PC-9 (cell line): ENCODE results near the gene CCDC134. TPM values are rescaled to one million over a fixed set of nuclear protein-coding genes. Genes with fewer than 3 reads are reported as not detected.

Experiments used
- BruUV-seq: library from RNA; stranded (reverse); fragments of 400-500 nt; replicated peaks from 2 replicates; lab custom pipeline; 2021; lab: Mats Ljungman, UMichigan
- CTCF ChIA-PET: fragments of 300-600 bp; sonication (Branson Sonifier 250); formaldehyde crosslinking; loops from one replicate; lab custom pipeline; 2022; ENCODE audit warnings: antibody characterized with exemption; lab: Charles Lee
- POLR2A ChIA-PET: fragments of 300-600 bp; sonication (Branson Sonifier 250); formaldehyde crosslinking; loops from one replicate; lab custom pipeline; 2022; ENCODE audit warnings: antibody characterized with exemption; ENCODE audit not compliant: unreplicated experiment; lab: Charles Lee
- DNase-seq, 2 experiments: peaks; one replicate each; pipeline versions ENCODE4 v3.0.0 to v3.0.0-alpha.2; 2015 to 2022; ENCODE audit warnings: mixed read lengths in 1 of 2
- H2AFZ ChIP-seq: fragments of 200-600 bp; sonication (generic); 2 replicates; pipeline ENCODE4 v1.8.1; 2017; ENCODE audit warnings: antibody characterized with exemption
- H3F3A ChIP-seq: fragments of 200-600 bp; sonication (generic); 2 replicates; pipeline ENCODE4 v1.8.1; 2017; ENCODE audit warnings: antibody characterized with exemption, mild to moderate bottlenecking, low read depth; ENCODE audit not compliant: insufficient read depth
- H3K27ac ChIP-seq: fragments of 200-600 bp; sonication (generic); 2 replicates; pipeline ENCODE4 v1.6.1; 2016; ENCODE audit warnings: mixed run types
- H3K27me3 ChIP-seq: fragments of 200-600 bp; sonication (generic); 2 replicates; pipeline ENCODE4 v1.6.1; 2016; ENCODE audit warnings: low read depth, mixed run types; ENCODE audit not compliant: insufficient read depth
- H3K36me3 ChIP-seq: fragments of 200-600 bp; sonication (generic); 2 replicates; pipeline ENCODE4 v1.6.1; 2016; ENCODE audit warnings: low read depth, mixed run types
- H3K4me1 ChIP-seq: fragments of 200-600 bp; sonication (generic); replicated peaks from 2 replicates; pipeline ENCODE4 v1.6.1; 2016; ENCODE audit warnings: mixed run types; ENCODE audit not compliant: insufficient read depth
- H3K4me2 ChIP-seq: fragments of 200-600 bp; sonication (generic); 2 replicates; pipeline ENCODE4 v1.6.1; 2017; ENCODE audit warnings: mixed run types
- H3K4me3 ChIP-seq: fragments of 200-600 bp; sonication (generic); 2 replicates; pipeline ENCODE4 v1.6.1; 2016; ENCODE audit warnings: mixed run types
- H3K79me2 ChIP-seq: fragments of 200-600 bp; sonication (generic); 2 replicates; pipeline ENCODE4 v1.6.1; 2017; ENCODE audit warnings: low read depth, mixed run types
- H3K9me2 ChIP-seq: fragments of 200-600 bp; sonication (generic); 2 replicates; pipeline ENCODE4 v1.8.1; 2017; ENCODE audit warnings: mild to moderate bottlenecking; ENCODE audit not compliant: insufficient read depth
- H3K9me3 ChIP-seq: fragments of 200-600 bp; sonication (generic); 2 replicates; pipeline ENCODE4 v1.8.1; 2016; ENCODE audit warnings: low read depth; ENCODE audit not compliant: insufficient read depth
- H4K20me1 ChIP-seq: fragments of 200-600 bp; sonication (generic); 2 replicates; pipeline ENCODE4 v1.8.1; 2017; ENCODE audit not compliant: insufficient read depth
- EZH2 ChIP-seq: fragments of 200-600 bp; sonication (generic); IDR thresholded peaks from 2 replicates; pipeline ENCODE4 v1.8.0; 2017; ENCODE audit warnings: antibody characterized with exemption, low read depth
- intact Hi-C: fragments of 100-400 bp; cut with micrococcal nuclease; formaldehyde crosslinking; loops from one replicate; pipeline ENCODE4 v1.10.0; 2022; ENCODE audit not compliant: unreplicated experiment
- total RNA-seq: library from RNA; stranded (reverse); gene quantifications from 2 replicates; pipeline ENCODE4 v1.2.3, GENCODE V29; 2021
- TF ChIP-seq, protein P1 (sequence below): fragments of 200-600 bp; sonication (generic); conservative IDR thresholded peaks from 2 replicates; pipeline ENCODE4 v1.6.1; 2017; ENCODE audit warnings: mixed run types, antibody characterized with exemption, mild to moderate bottlenecking, moderate library complexity

Gene CCDC134
- total RNA-seq, 1 experiment from 2014 or later: 29.0 TPM

DNA sequence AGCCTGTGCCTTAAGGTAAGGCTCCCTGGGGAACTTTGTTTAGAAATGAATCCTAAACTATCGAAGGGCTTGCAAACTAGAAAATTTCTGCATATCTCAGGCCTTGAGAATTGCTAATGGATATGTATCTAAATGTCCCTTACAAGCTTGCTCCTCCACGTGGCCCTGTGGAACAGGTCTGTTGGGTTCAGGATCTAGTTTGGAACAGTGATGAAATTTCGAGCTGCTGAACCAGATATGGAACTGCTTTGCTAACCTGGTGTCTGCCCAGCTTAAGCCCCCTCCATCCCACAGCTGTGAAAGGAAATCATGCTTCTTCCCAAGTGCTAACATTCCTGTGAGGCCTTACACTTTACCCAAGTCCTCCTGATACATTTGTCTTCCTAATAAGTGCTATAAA lies 44.0 kb downstream of the CCDC134 start:
- H3K9me3 ChIP-seq: no peaks in the 10 kb centered on the region
- peaks cover 71% of the 10 kb centered on the region for H3F3A ChIP-seq
- H3K4me1 ChIP-seq: peaks cover 94% of the 10 kb centered on the region
- TF ChIP-seq, protein P1, sequence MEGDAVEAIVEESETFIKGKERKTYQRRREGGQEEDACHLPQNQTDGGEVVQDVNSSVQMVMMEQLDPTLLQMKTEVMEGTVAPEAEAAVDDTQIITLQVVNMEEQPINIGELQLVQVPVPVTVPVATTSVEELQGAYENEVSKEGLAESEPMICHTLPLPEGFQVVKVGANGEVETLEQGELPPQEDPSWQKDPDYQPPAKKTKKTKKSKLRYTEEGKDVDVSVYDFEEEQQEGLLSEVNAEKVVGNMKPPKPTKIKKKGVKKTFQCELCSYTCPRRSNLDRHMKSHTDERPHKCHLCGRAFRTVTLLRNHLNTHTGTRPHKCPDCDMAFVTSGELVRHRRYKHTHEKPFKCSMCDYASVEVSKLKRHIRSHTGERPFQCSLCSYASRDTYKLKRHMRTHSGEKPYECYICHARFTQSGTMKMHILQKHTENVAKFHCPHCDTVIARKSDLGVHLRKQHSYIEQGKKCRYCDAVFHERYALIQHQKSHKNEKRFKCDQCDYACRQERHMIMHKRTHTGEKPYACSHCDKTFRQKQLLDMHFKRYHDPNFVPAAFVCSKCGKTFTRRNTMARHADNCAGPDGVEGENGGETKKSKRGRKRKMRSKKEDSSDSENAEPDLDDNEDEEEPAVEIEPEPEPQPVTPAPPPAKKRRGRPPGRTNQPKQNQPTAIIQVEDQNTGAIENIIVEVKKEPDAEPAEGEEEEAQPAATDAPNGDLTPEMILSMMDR: no peak
- TF ChIP-seq EZH2: no peak
- POLR2A ChIA-PET: interaction anchor here (0.7 to 1.1 kb wide), 3 partner anchors 12 to 170 kb away, joined by 3 to 17 read pairs (median 9); partner anchors contain the start of gene SREBF2
- peak overlapping the region; percentile 80 for H3K27ac ChIP-seq
- 0 out of 2 replicates have a peak, but pooled peaks cover 9% of the 10 kb centered on the region for H4K20me1 ChIP-seq
- intact Hi-C loops: loop anchor here (1.0 kb wide), 2 partner anchors 12 to 13 kb away; no protein-coding TSS in a partner anchor
- H3K4me3 ChIP-seq: peak overlapping the region; percentile 31; the same call in 1 of the 2 replicates
- peak; percentile 80 to 96 for DNase-seq
- no peaks in the 10 kb centered on the region for H3K27me3 ChIP-seq
- no peaks in the 10 kb centered on the region for H3K9me2 ChIP-seq
- BruUV-seq: no TSS peak
- CTCF ChIA-PET: no interaction called here
- H3K4me2 ChIP-seq: peak overlapping the region; percentile 77
- peaks cover 97% of the 10 kb centered on the region for H3K79me2 ChIP-seq
- no peak overlapping the region for H2AFZ ChIP-seq
- H3K36me3 ChIP-seq: peaks cover 23% of the 10 kb centered on the region

DNA sequence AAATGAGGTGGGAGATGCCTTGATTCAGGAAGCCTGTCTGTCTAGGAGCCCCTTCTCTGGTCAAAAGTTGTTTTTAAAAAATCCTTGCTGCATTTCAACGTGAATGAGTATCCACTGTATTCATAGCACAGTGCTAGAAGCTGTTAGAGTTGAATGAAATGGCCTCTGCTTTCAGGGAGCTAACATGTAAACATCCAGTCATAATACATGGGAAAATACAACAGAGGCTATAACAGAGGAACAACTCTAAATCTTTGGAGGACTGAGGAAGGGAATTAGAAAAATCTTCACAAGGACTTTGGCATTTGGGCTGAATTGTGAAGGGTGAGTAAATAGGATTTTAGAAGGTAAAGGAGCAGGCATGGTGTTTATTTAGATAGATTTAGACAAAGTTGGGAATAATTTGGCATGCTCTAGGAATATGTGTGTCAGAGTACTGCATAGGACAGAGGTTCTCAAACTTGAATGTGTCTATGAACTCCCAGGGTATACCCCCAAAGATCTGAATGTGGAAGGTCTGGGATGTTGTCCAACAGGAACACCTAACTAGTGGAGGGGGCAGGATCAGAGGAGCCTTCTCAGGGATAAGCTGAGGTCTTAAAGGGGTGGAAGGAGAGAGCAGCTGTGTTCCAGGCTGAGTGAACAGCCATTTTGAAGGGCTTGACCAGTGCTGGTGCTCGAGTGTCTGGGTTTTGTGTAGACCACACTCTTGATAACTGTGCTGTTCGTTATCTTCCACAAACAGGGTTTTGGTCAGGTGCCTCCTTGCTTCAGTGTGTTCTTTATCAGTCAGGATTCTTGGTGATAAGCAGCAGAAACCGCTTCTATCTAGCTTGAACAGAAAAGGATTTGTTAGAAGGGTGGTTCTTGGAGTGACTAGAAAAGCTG lies 45.1 kb downstream of the CCDC134 start:
- H3K79me2 ChIP-seq: peaks cover 97% of the 10 kb centered on the region
- peak overlapping the region; percentile 77 for H3K4me2 ChIP-seq
- TF ChIP-seq, protein P1: no peak
- no peak for TF ChIP-seq EZH2
- POLR2A ChIA-PET: interaction anchor here (0.5 to 0.9 kb wide), 2 partner anchors 13 to 551 kb away, joined by 3 to 4 read pairs; partner anchors contain the start of gene SREBF2
- BruUV-seq: no TSS peak
- peaks cover 21% of the 10 kb centered on the region for H3K36me3 ChIP-seq
- H2AFZ ChIP-seq: no peak overlapping the region
- no peaks in the 10 kb centered on the region for H3K9me3 ChIP-seq
- no peak for DNase-seq
- peak overlapping the region; percentile 80 for H3K27ac ChIP-seq
- H3K4me3 ChIP-seq: no peak overlapping the region
- H4K20me1 ChIP-seq: 0 out of 2 replicates have a peak, but pooled peaks cover 7% of the 10 kb centered on the region
- peaks cover 65% of the 10 kb centered on the region for H3F3A ChIP-seq
- intact Hi-C loops: no loop called here
- CTCF ChIA-PET: no interaction called here
- no peaks in the 10 kb centered on the region for H3K27me3 ChIP-seq
- H3K4me1 ChIP-seq: peaks cover 83% of the 10 kb centered on the region
- no peaks in the 10 kb centered on the region for H3K9me2 ChIP-seq

- Histone ChIP-seq H3K4me1 (peaks cover 75% of the 10 kb centered on the region), H2AFZ (no peak overlapping the region), H3F3A (peaks cover 57% of the 10 kb centered on the region), H3K9me3 (no peaks in the 10 kb centered on the region), H3K79me2 (peaks cover 97% of the 10 kb centered on the region), H3K27ac (no peak overlapping the region; the same call in 1 of the 2 replicates), H4K20me1 (peaks cover 7% of the 10 kb centered on the region; the same call in 1 of the 2 replicates), H3K4me3 (no peak overlapping the region), H3K4me2 (peak overlapping the region; percentile 77; the same call in 1 of the 2 replicates), H3K36me3 (peaks cover 21% of the 10 kb centered on the region), H3K9me2 (no peaks in the 10 kb centered on the region), H3K27me3 (no peaks in the 10 kb centered on the region)
- intact Hi-C loops: no loop called here
- TF ChIP-seq, protein P1: no peak
- DNase-seq: no peak
- ChIA-PET CTCF (interaction anchor here (0.8 to 1.0 kb wide), 2 partner anchors 9 to 11 kb away, joined by 3 to 6 read pairs; no protein-coding TSS in a partner anchor), POLR2A (interaction anchor here (0.5 to 0.9 kb wide), 2 partner anchors 14 to 550 kb away, joined by 3 to 4 read pairs; partner anchors contain the start of gene SREBF2)
- no TSS peak for BruUV-seq
These were observed 45.9 kb downstream of the CCDC134 start for GRCh38 chr22:41846268-41846987.
